Keratinocyte (primary cell): Measurements from ENCODE around the gene INHBB. TPM values are rescaled to one million over a fixed set of nuclear protein-coding genes. Genes with fewer than 3 reads are reported as not detected.

Experiments
- DNase-seq: peaks from one replicate; pipeline ENCODE4 v3.0.0-alpha.2; 2011; ENCODE audit warnings: low read depth, missing footprints, low spot score
- FAIRE-seq: peaks from 2 replicates; lab custom pipeline; 2011; peaks lifted over from hg19 to GRCh38; lab: Jason Lieb, UNC
- H2AFZ ChIP-seq: 2 replicates; pipeline ENCODE4 v1.6.0; 2012; ENCODE audit warnings: low read length, control low read depth, inconsistent platforms; ENCODE audit not compliant: control insufficient read depth
- H3K27ac ChIP-seq: 2 replicates; pipeline ENCODE4 v1.5.1; 2011; ENCODE audit warnings: low read length; ENCODE audit not compliant: control insufficient read depth, insufficient read depth
- H3K27me3 ChIP-seq: 3 replicates; pipeline ENCODE4 v1.6.0; 2011; ENCODE audit warnings: low read length; ENCODE audit not compliant: control insufficient read depth, insufficient read depth; ENCODE audit errors: extremely low read depth
- H3K36me3 ChIP-seq, 2 experiments: 2 replicates in 1 of 2; 3 replicates in 1 of 2; pipeline ENCODE4 v1.5.1; 2011; ENCODE audit warnings: low read length in 2 of 2, mild to moderate bottlenecking in 1 of 2; ENCODE audit not compliant: control insufficient read depth in 2 of 2, insufficient read depth in 2 of 2; ENCODE audit errors: extremely low read depth in 1 of 2
- H3K4me1 ChIP-seq: 3 replicates; pipeline ENCODE4 v1.5.1; 2011; ENCODE audit warnings: low read length; ENCODE audit not compliant: control insufficient read depth, insufficient read depth; ENCODE audit errors: extremely low read depth
- H3K4me2 ChIP-seq: 3 replicates; pipeline ENCODE4 v1.6.0; 2011; ENCODE audit warnings: low read depth, low read length; ENCODE audit not compliant: control insufficient read depth, insufficient read depth; ENCODE audit errors: extremely low read depth
- H3K4me3 ChIP-seq, 3 experiments: fragments of 200-600 bp in 1 of 3; sonication (generic) in 1 of 3; 2 replicates in 2 of 3; 3 replicates in 1 of 3; pipeline ENCODE4 v1.5.1; 2011 to 2016; ENCODE audit warnings: low read length in 3 of 3, mild to moderate bottlenecking in 3 of 3, control low read depth in 2 of 3, inconsistent platforms in 1 of 3, low read depth in 1 of 3, mixed read lengths in 1 of 3, mixed run types in 1 of 3, moderate library complexity in 1 of 3; ENCODE audit not compliant: control insufficient read depth in 2 of 3, insufficient read depth in 2 of 3; ENCODE audit errors: extremely low read depth in 1 of 3
- H3K79me2 ChIP-seq: 2 replicates; pipeline ENCODE4 v1.6.0; 2012; ENCODE audit warnings: low read length; ENCODE audit not compliant: control insufficient read depth, insufficient read depth
- H3K9ac ChIP-seq: 3 replicates; pipeline ENCODE4 v1.6.0; 2011; ENCODE audit warnings: low read length; ENCODE audit not compliant: control insufficient read depth, insufficient read depth; ENCODE audit errors: extremely low read depth
- H3K9me1 ChIP-seq: 3 replicates; pipeline ENCODE4 v1.6.0; 2011; ENCODE audit warnings: low read length; ENCODE audit not compliant: control insufficient read depth, insufficient read depth; ENCODE audit errors: extremely low read depth
- H3K9me3 ChIP-seq: 2 replicates; pipeline ENCODE4 v1.5.1; 2012; ENCODE audit warnings: low read depth, low read length; ENCODE audit not compliant: control insufficient read depth
- H4K20me1 ChIP-seq: 3 replicates; pipeline ENCODE4 v1.6.0; 2011; ENCODE audit warnings: low read length; ENCODE audit not compliant: control insufficient read depth, insufficient read depth; ENCODE audit errors: extremely low read depth
- EZH2 ChIP-seq: IDR thresholded peaks from one replicate; pipeline ENCODE4 v1.6.1; 2012; ENCODE audit warnings: inconsistent platforms, mild to moderate bottlenecking, low read length, moderate library complexity
- dilution Hi-C: fragments of 300-500 bp; cut with MboI; formaldehyde crosslinking; loops from one replicate; pipeline ENCODE4 v1.7.0; 2020; ENCODE audit warnings: low sequenced_read_pairs; ENCODE audit not compliant: extremely low pct_ligation_motif_present
- polyA plus RNA-seq, 5 experiments: library from polyadenylated mRNA; depleted of rRNA in 3 of 5; stranded (reverse) in 3 of 5; stranded (forward) in 1 of 5; unstranded in 1 of 5; fragments of >200 nt; gene quantifications; 1 replicate in 1 of 5; 2 replicates in 3 of 5; 3 replicates in 1 of 5; pipeline versions ENCODE4 v1.2.1 to v1.2.3, GENCODE V29; 2011 to 2012; ENCODE audit warnings: missing spikeins in 2 of 5, low read depth in 1 of 5, low replicate concordance in 1 of 5
- TF ChIP-seq, protein P1 (sequence below), 3 experiments: IDR thresholded peaks in 1 of 3; conservative IDR thresholded peaks in 1 of 3; optimal IDR thresholded peaks in 1 of 3; 2 replicates in 2 of 3; 3 replicates in 1 of 3; pipeline versions ENCODE3 to v1.5.1; 2011; ENCODE audit warnings: low read length in 3 of 3, mild to moderate bottlenecking in 3 of 3, moderate library complexity in 2 of 3, control low read depth in 1 of 3, inconsistent platforms in 1 of 3; ENCODE audit not compliant: insufficient read depth in 2 of 3; ENCODE audit errors: extremely low read depth in 1 of 3

The INHBB gene
- polyA plus RNA-seq, 1 donor (not counting 4 experiments of a cell fraction or from before 2014, with no cell fraction given): not detected

DNA sequence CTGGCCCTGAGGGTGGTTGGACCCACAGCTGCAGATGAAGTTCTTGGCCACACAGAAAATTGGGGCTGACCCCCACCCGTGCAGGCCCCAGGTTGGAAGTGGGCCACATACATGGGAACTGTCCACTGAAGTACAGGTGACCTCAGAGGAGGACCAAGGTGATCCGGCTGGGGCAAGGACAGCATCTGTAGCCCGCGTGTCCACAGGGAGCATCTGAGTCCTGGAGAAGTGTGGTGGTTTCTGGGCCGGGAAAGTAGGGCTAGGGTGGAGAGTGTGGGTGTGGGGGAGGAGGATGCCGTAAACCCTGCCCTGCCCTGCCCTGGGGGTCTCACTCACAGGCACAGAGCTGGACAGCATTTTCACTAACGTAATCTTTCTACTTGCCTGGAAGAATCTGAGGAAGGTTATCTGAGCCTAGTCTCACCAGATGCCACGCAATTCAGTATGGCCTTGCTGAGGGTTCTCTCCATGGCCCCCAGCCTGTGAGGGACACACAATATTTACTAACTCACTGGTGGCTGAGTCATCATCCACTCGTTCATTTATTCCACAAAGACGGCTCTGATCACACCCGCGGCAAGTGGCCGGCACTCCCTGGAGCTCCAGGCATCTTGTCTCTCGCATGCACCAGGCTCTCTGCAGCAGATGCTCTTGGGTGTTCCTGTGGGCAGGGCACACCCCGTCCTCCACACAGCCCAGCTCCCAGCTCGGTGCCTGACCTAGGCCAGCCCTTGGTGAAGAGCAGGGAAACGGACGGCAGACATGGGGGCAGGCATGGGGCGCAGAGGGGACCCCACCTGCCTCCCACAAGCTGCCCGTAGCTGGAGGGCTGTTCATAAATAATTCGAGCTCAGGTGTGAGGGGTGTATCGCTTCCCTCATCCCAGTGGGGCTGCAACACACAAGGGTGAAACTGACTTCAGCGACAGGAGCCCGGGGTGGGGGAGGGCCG lies 51.2 kb downstream of the INHBB start:
- dilution Hi-C loops: no loop called here
- H3K27ac ChIP-seq: no peak overlapping the region

DNA sequence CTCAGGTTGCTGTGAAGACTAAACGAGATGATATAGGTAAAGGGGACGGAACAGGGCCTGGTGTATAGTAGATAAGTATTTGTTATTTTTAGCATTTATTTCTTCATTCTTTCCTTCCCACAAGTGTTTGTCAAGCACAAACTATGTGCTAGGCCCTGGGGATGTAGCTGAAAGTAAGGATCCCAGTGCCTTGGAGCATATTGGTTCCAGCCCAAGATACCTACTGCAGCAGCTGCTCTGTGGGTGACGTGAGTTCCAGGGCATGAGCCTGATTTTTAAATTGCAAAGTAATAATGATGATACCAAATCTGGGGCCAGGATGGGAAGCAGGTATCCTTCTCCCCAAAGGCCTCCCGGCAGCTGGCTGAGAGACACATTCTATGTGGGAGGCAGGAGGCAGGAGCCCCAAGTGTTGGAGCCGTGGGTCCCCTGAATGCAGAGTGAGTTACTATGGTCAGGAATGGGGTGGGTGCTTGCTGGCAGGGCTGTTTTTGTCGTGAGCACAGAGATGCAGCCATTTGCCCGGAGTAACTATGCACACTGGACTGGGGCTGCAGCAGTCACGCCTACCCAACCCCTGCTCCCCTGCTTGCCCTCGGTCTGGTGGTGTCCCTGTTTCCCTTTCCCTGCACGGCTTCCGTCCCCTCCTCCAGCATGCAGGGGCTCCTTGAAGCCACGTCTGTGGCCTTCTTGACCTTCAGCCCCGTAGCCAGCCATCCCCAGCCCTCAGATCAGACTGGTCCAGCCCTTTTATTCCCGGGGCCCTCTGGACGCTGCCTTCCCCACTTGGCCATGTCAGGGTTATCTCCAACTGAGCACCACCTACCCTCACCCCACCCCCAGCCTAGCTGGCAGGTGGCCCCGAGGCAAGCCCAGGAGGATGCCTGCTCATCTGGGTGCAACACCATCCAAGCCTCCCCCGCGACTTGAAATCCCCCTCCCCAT lies 52.4 kb downstream of the INHBB start:
- no peak for FAIRE-seq
- Histone ChIP-seq H3K9me3 (no peaks in the 10 kb centered on the region), H3K79me2 (no peaks in the 10 kb centered on the region), H3K9ac (no peak overlapping the region), H3K36me3 (no peaks in the 10 kb centered on the region), H3K4me2 (no peak overlapping the region), H3K4me3 (no peak overlapping the region), H3K9me1 (no peaks in the 10 kb centered on the region), H4K20me1 (no peaks in the 10 kb centered on the region), H2AFZ (no peak overlapping the region), H3K4me1 (peaks cover 5% of the 10 kb centered on the region), H3K27ac (no peak overlapping the region), H3K27me3 (peaks cover 34% of the 10 kb centered on the region)
- DNase-seq: no peak
- no peak for TF ChIP-seq EZH2
- TF ChIP-seq, protein P1, sequence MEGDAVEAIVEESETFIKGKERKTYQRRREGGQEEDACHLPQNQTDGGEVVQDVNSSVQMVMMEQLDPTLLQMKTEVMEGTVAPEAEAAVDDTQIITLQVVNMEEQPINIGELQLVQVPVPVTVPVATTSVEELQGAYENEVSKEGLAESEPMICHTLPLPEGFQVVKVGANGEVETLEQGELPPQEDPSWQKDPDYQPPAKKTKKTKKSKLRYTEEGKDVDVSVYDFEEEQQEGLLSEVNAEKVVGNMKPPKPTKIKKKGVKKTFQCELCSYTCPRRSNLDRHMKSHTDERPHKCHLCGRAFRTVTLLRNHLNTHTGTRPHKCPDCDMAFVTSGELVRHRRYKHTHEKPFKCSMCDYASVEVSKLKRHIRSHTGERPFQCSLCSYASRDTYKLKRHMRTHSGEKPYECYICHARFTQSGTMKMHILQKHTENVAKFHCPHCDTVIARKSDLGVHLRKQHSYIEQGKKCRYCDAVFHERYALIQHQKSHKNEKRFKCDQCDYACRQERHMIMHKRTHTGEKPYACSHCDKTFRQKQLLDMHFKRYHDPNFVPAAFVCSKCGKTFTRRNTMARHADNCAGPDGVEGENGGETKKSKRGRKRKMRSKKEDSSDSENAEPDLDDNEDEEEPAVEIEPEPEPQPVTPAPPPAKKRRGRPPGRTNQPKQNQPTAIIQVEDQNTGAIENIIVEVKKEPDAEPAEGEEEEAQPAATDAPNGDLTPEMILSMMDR (optimal IDR thresholded peaks at IDR 0.05 in 1 of 3, IDR thresholded peaks at IDR 0.05 in 1 of 3, conservative IDR thresholded peaks at IDR 0.05 in 1 of 3; ENCODE audit: extremely low read depth in 1 of 3, insufficient read depth in 2 of 3, low read length in 3 of 3): no peak
- dilution Hi-C loops: no loop called here

More for the DNA sequence above, 51.2 kb downstream of the INHBB start:
- Histone ChIP-seq H3K4me2 (no peak overlapping the region), H4K20me1 (no peaks in the 10 kb centered on the region), H3K9me3 (no peaks in the 10 kb centered on the region), H3K4me3 (no peak overlapping the region), H3K9ac (no peak overlapping the region), H3K79me2 (no peaks in the 10 kb centered on the region), H3K4me1 (peaks cover 5% of the 10 kb centered on the region), H3K27me3 (peaks cover 34% of the 10 kb centered on the region), H2AFZ (no peak overlapping the region), H3K9me1 (no peaks in the 10 kb centered on the region), H3K36me3 (no peaks in the 10 kb centered on the region)
- TF ChIP-seq, protein P1 (optimal IDR thresholded peaks at IDR 0.05 in 1 of 3, IDR thresholded peaks at IDR 0.05 in 1 of 3, conservative IDR thresholded peaks at IDR 0.05 in 1 of 3; ENCODE audit: extremely low read depth in 1 of 3, insufficient read depth in 2 of 3, low read length in 3 of 3): no peak
- no peak for TF ChIP-seq EZH2
- no peak for DNase-seq
- no peak for FAIRE-seq
